H1 (cell line): ENCODE measurements around the gene PRF1. TPM values are rescaled to one million over a fixed set of nuclear protein-coding genes. Genes with fewer than 3 reads are reported as not detected.

Experiments used
- CTCF ChIA-PET: fragments of 300-600 bp; sonication (Branson Sonifier 250); formaldehyde crosslinking; loops from one replicate; lab custom pipeline; 2021; ENCODE audit not compliant: partially characterized antibody; lab: Charles Lee
- POLR2A ChIA-PET: fragments of 300-600 bp; sonication (Branson Sonifier 250); formaldehyde crosslinking; loops from one replicate; lab custom pipeline; 2021; ENCODE audit warnings: inconsistent platforms; ENCODE audit not compliant: partially characterized antibody; lab: Charles Lee
- DNase-seq, 2 experiments: peaks; one replicate each; pipeline versions ENCODE4 v3.0.0 to v3.0.0-alpha.2; 2010 to 2022; ENCODE audit warnings: low spot score in 2 of 2, low read depth in 1 of 2, mixed read lengths in 1 of 2
- FAIRE-seq: peaks from 2 replicates; lab custom pipeline; 2011; peaks lifted over from hg19 to GRCh38; lab: Jason Lieb, UNC
- H2AFZ ChIP-seq: 2 replicates; pipeline ENCODE4 v1.8.1; 2012; ENCODE audit warnings: low read length, inconsistent platforms
- H2AK5ac ChIP-seq: 2 replicates; pipeline ENCODE4 v1.6.1; 2013; ENCODE audit warnings: low read depth, low read length
- H2BK120ac ChIP-seq: replicated peaks from 2 replicates; pipeline ENCODE3; 2013; ENCODE audit warnings: low read depth, low read length, inconsistent platforms
- H2BK12ac ChIP-seq: 2 replicates; pipeline ENCODE4 v1.6.1; 2013; ENCODE audit warnings: low read depth, low read length
- H2BK15ac ChIP-seq: 2 replicates; pipeline ENCODE4 v1.6.1; 2013; ENCODE audit warnings: low read length
- H2BK20ac ChIP-seq: 2 replicates; pipeline ENCODE4 v1.6.1; 2013; ENCODE audit warnings: low read length
- H2BK5ac ChIP-seq: 2 replicates; pipeline ENCODE4 v1.6.1; 2013; ENCODE audit warnings: low read depth, low read length
- H3K14ac ChIP-seq: 2 replicates; pipeline ENCODE4 v1.6.1; 2013; ENCODE audit warnings: inconsistent platforms; ENCODE audit not compliant: insufficient read length
- H3K18ac ChIP-seq: 2 replicates; pipeline ENCODE4 v1.6.1; 2013; ENCODE audit warnings: low read length; ENCODE audit errors: extremely low read depth
- H3K23ac ChIP-seq: 2 replicates; pipeline ENCODE4 v1.6.1; 2013; ENCODE audit warnings: inconsistent platforms; ENCODE audit not compliant: insufficient read length
- H3K23me2 ChIP-seq: 2 replicates; pipeline ENCODE4 v1.6.1; 2013; ENCODE audit warnings: low read depth, low read length
- H3K27ac ChIP-seq: 2 replicates; pipeline ENCODE4 v1.6.1; 2011; ENCODE audit warnings: low read depth, low read length, inconsistent platforms
- H3K27me3 ChIP-seq, 4 experiments: replicated peaks in 1 of 4; 1 replicate in 1 of 4; 2 replicates in 3 of 4; pipeline versions ENCODE4 v1.6.1 to v1.8.1; 2011 to 2013; ENCODE audit warnings: low read length in 3 of 4, mild to moderate bottlenecking in 3 of 4, inconsistent platforms in 2 of 4, mixed read lengths in 2 of 4, moderate library complexity in 1 of 4; ENCODE audit not compliant: control insufficient read depth in 3 of 4, insufficient read depth in 3 of 4; ENCODE audit errors: extremely low read depth in 1 of 4
- H3K36me3 ChIP-seq, 4 experiments: 2 replicates each; pipeline versions ENCODE4 v1.6.1 to v1.8.1; 2011 to 2013; ENCODE audit warnings: mild to moderate bottlenecking in 4 of 4, low read length in 3 of 4, moderate library complexity in 2 of 4, control low read depth in 1 of 4, inconsistent platforms in 1 of 4; ENCODE audit not compliant: insufficient read depth in 4 of 4, control insufficient read depth in 2 of 4
- H3K4ac ChIP-seq: replicated peaks from 2 replicates; pipeline ENCODE3; 2013; ENCODE audit warnings: low read length, low read depth, mixed read lengths, inconsistent platforms; ENCODE audit not compliant: insufficient read length
- H3K4me1 ChIP-seq, 4 experiments: replicated peaks in 1 of 4; 1 replicate in 1 of 4; 2 replicates in 3 of 4; pipeline versions ENCODE4 v1.6.1 to v1.8.1; 2011 to 2013; ENCODE audit warnings: low read length in 3 of 4, inconsistent platforms in 2 of 4, mixed read lengths in 1 of 4; ENCODE audit not compliant: insufficient read depth in 4 of 4, control insufficient read depth in 3 of 4
- H3K4me2 ChIP-seq, 2 experiments: 2 replicates each; pipeline versions ENCODE4 v1.6.1 to v1.8.1; 2011 to 2013; ENCODE audit warnings: low read depth in 2 of 2, low read length in 2 of 2, control low read depth in 1 of 2, inconsistent platforms in 1 of 2, mild to moderate bottlenecking in 1 of 2; ENCODE audit not compliant: insufficient read depth in 1 of 2
- H3K4me3 ChIP-seq, 4 experiments: fragments of 200-600, 300-600 bp in 1 of 4; sonication (generic), shearing (Covaris generic), sonication (Bioruptor Twin) in 1 of 4; 2 replicates each; pipeline versions ENCODE4 v1.5.1 to v1.8.1; 2011 to 2016; ENCODE audit warnings: low read length in 4 of 4, low read depth in 3 of 4, control low read depth in 2 of 4, inconsistent platforms in 2 of 4, mild to moderate bottlenecking in 2 of 4, mixed read lengths in 1 of 4, moderate library complexity in 1 of 4; ENCODE audit not compliant: insufficient read depth in 2 of 4; ENCODE audit errors: extremely low read depth in 1 of 4
- H3K56ac ChIP-seq: replicated peaks from 2 replicates; pipeline ENCODE3; 2013; ENCODE audit warnings: low read depth, mild to moderate bottlenecking, mixed read lengths, low read length, inconsistent platforms; ENCODE audit not compliant: insufficient read length
- H3K79me1 ChIP-seq: 2 replicates; pipeline ENCODE4 v1.6.1; 2013; ENCODE audit warnings: low read depth, low read length, control low read depth
- H3K79me2 ChIP-seq, 2 experiments: 2 replicates each; pipeline versions ENCODE4 v1.6.1 to v1.8.1; 2012 to 2013; ENCODE audit warnings: low read length in 2 of 2, mild to moderate bottlenecking in 2 of 2, inconsistent platforms in 1 of 2; ENCODE audit not compliant: insufficient read depth in 2 of 2, control insufficient read depth in 1 of 2
- H3K9ac ChIP-seq, 4 experiments: replicated peaks in 1 of 4; 1 replicate in 1 of 4; 2 replicates in 3 of 4; pipeline versions ENCODE4 v1.6.1 to v1.8.1; 2011 to 2013; ENCODE audit warnings: low read depth in 3 of 4, low read length in 3 of 4, control low read depth in 2 of 4, mild to moderate bottlenecking in 2 of 4, moderate library complexity in 2 of 4, inconsistent platforms in 1 of 4; ENCODE audit errors: extremely low read depth in 1 of 4
- H3K9me3 ChIP-seq, 2 experiments: 2 replicates each; pipeline versions ENCODE4 v1.6.1 to v1.8.1; 2012 to 2013; ENCODE audit warnings: mild to moderate bottlenecking in 2 of 2, moderate library complexity in 2 of 2, control low read depth in 1 of 2, inconsistent platforms in 1 of 2, low read depth in 1 of 2, low read length in 1 of 2, mixed read lengths in 1 of 2; ENCODE audit not compliant: insufficient read depth in 2 of 2
- H4K20me1 ChIP-seq, 2 experiments: replicated peaks in 1 of 2; 2 replicates each; pipeline versions ENCODE3 to v1.8.1; 2011 to 2013; ENCODE audit warnings: inconsistent platforms in 2 of 2, low read length in 2 of 2, mild to moderate bottlenecking in 1 of 2; ENCODE audit not compliant: insufficient read depth in 2 of 2, control insufficient read depth in 1 of 2
- H4K5ac ChIP-seq: 2 replicates; pipeline ENCODE4 v1.6.1; 2013; ENCODE audit warnings: low read length, low read depth, mixed read lengths, inconsistent platforms; ENCODE audit not compliant: insufficient read length
- H4K8ac ChIP-seq: 2 replicates; pipeline ENCODE4 v1.8.0; 2013; ENCODE audit warnings: mild to moderate bottlenecking, moderate library complexity, low read length, inconsistent platforms; ENCODE audit not compliant: insufficient read depth; ENCODE audit errors: extremely low read depth
- H4K91ac ChIP-seq: replicated peaks from 2 replicates; pipeline ENCODE3; 2013; ENCODE audit warnings: low read length, mixed read lengths, inconsistent platforms; ENCODE audit not compliant: insufficient read length
- ATF2 ChIP-seq: IDR thresholded peaks from 2 replicates; pipeline ENCODE4 v1.6.1; 2012; ENCODE audit warnings: low read length, inconsistent platforms
- CBX5 ChIP-seq: fragments of 300-800, 300-1000 bp; sonication (generic); IDR thresholded peaks from 2 replicates; pipeline ENCODE4 v1.7.1; 2016; ENCODE audit warnings: antibody characterized with exemption, low read length, low read depth
- EZH2 ChIP-seq: fragments of 200-600 bp; sonication (generic); IDR thresholded peaks from 2 replicates; pipeline ENCODE4 v1.7.1; 2012; ENCODE audit warnings: low read depth, mild to moderate bottlenecking, moderate library complexity, low read length, inconsistent platforms; ENCODE audit not compliant: severe bottlenecking
- KDM1A ChIP-seq: fragments of 200-600, 300-600 bp; sonication (generic); IDR thresholded peaks from 2 replicates; pipeline ENCODE4 v1.7.1; 2016; ENCODE audit warnings: mild to moderate bottlenecking, low read length, borderline replicate concordance
- MAX ChIP-seq: IDR thresholded peaks from 2 replicates; pipeline ENCODE4 v1.6.1; 2012; ENCODE audit warnings: inconsistent platforms
- RNF2 ChIP-seq: fragments of 200-900, 300-1000 bp; sonication (generic); IDR thresholded peaks from 2 replicates; pipeline ENCODE4 v1.7.1; 2016; ENCODE audit warnings: borderline replicate concordance, low read depth, mild to moderate bottlenecking, antibody characterized with exemption, low read length; ENCODE audit not compliant: poor library complexity, severe bottlenecking; ENCODE audit errors: missing control alignments
- SP4 ChIP-seq: IDR thresholded peaks from 2 replicates; pipeline ENCODE4 v1.6.1; 2012; ENCODE audit warnings: low read length, inconsistent platforms
- TCF12 ChIP-seq: IDR thresholded peaks from 2 replicates; pipeline ENCODE4 v1.6.1; 2011; ENCODE audit warnings: low read depth, mild to moderate bottlenecking, low read length
- WGBS, 2 experiments: shearing (Covaris generic) in 1 of 2; methylation state at CpG; one replicate each; pipeline versions ENCODE4 v1.1.6 to v1.1.7; 2013 to 2015; ENCODE audit warnings: low lambda C conversion rate in 2 of 2, mixed read lengths in 2 of 2, inconsistent platforms in 1 of 2, low coverage in 1 of 2, missing lambda C conversion rate in 1 of 2; ENCODE audit not compliant: insufficient replicate concordance in 2 of 2, insufficient coverage in 1 of 2, insufficient read length in 1 of 2; ENCODE audit errors: extremely low coverage in 1 of 2, missing lambda C conversion rate in 1 of 2; 5-methylcytosine and 5-hydroxymethylcytosine counted together
- polyA plus RNA-seq, 7 experiments: library from polyadenylated mRNA; depleted of rRNA in 3 of 7; stranded (reverse) in 5 of 7; unstranded in 2 of 7; fragments of >200 nt in 5 of 7; fragments of 200-250 nt in 2 of 7; gene quantifications; 1 replicate in 5 of 7; 2 replicates in 1 of 7; 4 replicates in 1 of 7; pipeline versions ENCODE4 v1.2.1 to v1.2.3, GENCODE V29; 2011 to 2013; ENCODE audit warnings: missing spikeins in 2 of 7, mixed read lengths in 2 of 7
- total RNA-seq: library from RNA; stranded (reverse); fragmentation: NEBNext Ultra II Directional; extraction: Animal tissue kit (Norgen Biotek cat#: 25700); gene quantifications from 2 replicates; pipeline ENCODE4 v1.2.1, GENCODE V29; 2021

Gene PRF1
- total and polyA plus RNA-seq, 2 of the 8 experiments (the other 6 are each of a cell fraction or from before 2014, with no cell fraction given): 0.15 TPM; not detected in 1

- Histone ChIP-seq H2AFZ (no peak overlapping the region), H3K14ac (no peak overlapping the region), H4K5ac (no peak overlapping the region), H3K79me2 (no peaks in the 10 kb centered on the region), H3K4ac (no peak overlapping the region), H2BK5ac (no peak overlapping the region; the same call in 1 of the 2 replicates), H3K9ac (no peak overlapping the region), H2BK120ac (no peak overlapping the region), H3K79me1 (no peaks in the 10 kb centered on the region), H2AK5ac (no peak overlapping the region), H3K23me2 (no peaks in the 10 kb centered on the region), H4K20me1 (peaks cover 2 to 8% of the 10 kb centered on the region in 2 experiments), H3K4me2 (no peak overlapping the region), H3K18ac (no peak overlapping the region), H4K91ac (no peak overlapping the region), H2BK15ac (no peak overlapping the region), H2BK20ac (no peak overlapping the region), H3K4me3 (no peak overlapping the region), H4K8ac (no peak overlapping the region), H3K27me3 (no peaks in the 10 kb centered on the region)
- FAIRE-seq: no peak
- no peak for DNase-seq
- 95% methylated on average over 7 of the region's 7 CpGs; no CpG with 5 or more reads in 1 of the 2 experiments for WGBS, 2 experiments
- TF ChIP-seq TCF12 (no peak), CBX5 (no peak), ATF2 (no peak), KDM1A (no peak), MAX (no peak), SP4 (no peak), RNF2 (no peak), EZH2 (no peak)
- TF ChIP-seq, all 59 proteins: peak for 0
- CTCF ChIA-PET: interaction anchor here (1.3 to 5.7 kb wide), 2 partner anchors 13 to 317 kb away, joined by 5 to 58 read pairs; no protein-coding TSS in a partner anchor
- POLR2A ChIA-PET: no interaction called here
- Histone ChIP-seq H3K23ac (no peak overlapping the region), H3K27ac (no peak overlapping the region), H3K4me1 (peaks cover 0 to 6% (median 3%) of the 10 kb centered on the region in 4 experiments; a peak in 4 of 7 replicates), H3K56ac (no peak overlapping the region), H3K36me3 (no peaks in the 10 kb centered on the region; a peak in 1 of 8 replicates), H3K9me3 (no peaks in the 10 kb centered on the region), H2BK12ac (no peak overlapping the region)
Observed at GRCh38 chr10:70563230-70563629, 39.3 kb downstream of the PRF1 start.
